ENCODE data around the gene CD96.

The CD96 gene

GRCh38 chr3:111675846-111676210 lies 133.8 kb downstream of the CD96 start:
- no peak for DNase-seq (ENCODE audit: extremely low read depth, low read depth)
- TF ChIP-seq CTCF (IDR thresholded peaks at IDR 0.05; ENCODE audit: low read depth, low read length): no peak

- no peak for TF ChIP-seq CTCF (IDR thresholded peaks at IDR 0.05; ENCODE audit: low read depth, low read length)
- no peak for DNase-seq (ENCODE audit: extremely low read depth, low read depth)
Observed at GRCh38 chr3:111676211-111677006, 134.4 kb downstream of the CD96 start.

- no peak for DNase-seq (ENCODE audit: extremely low read depth, low read depth)
- TF ChIP-seq CTCF (IDR thresholded peaks at IDR 0.05; ENCODE audit: low read depth, low read length): no peak
Observed at GRCh38 chr3:111677007-111677392, 135.0 kb downstream of the CD96 start.

GRCh38 chr3:111681661-111682426 lies 139.8 kb downstream of the CD96 start:
- no peak for DNase-seq (ENCODE audit: extremely low read depth, low read depth)
- no peak for TF ChIP-seq CTCF (IDR thresholded peaks at IDR 0.05; ENCODE audit: low read depth, low read length)

- no peak for TF ChIP-seq CTCF (IDR thresholded peaks at IDR 0.05; ENCODE audit: low read depth, low read length)
- no peak for DNase-seq (ENCODE audit: extremely low read depth, low read depth)
Observed at GRCh38 chr3:111684640-111685039, 142.6 kb downstream of the CD96 start.

GRCh38 chr3:111688190-111688800 lies 146.3 kb downstream of the CD96 start:
- DNase-seq (ENCODE audit: extremely low read depth, low read depth): no peak
- TF ChIP-seq CTCF (IDR thresholded peaks at IDR 0.05; ENCODE audit: low read depth, low read length): no peak

- no peak for DNase-seq (ENCODE audit: extremely low read depth, low read depth)
- TF ChIP-seq CTCF (IDR thresholded peaks at IDR 0.05; ENCODE audit: low read depth, low read length): no peak
Observed at GRCh38 chr3:111690242-111690641, 148.2 kb downstream of the CD96 start.

Measured in AG09319 (cell line).